Suppressor macrophage (primary cell): ENCODE data around the gene LRRIQ4.

Experiments used
- DNase-seq, 4 experiments: peaks; one replicate each; pipeline ENCODE4 v3.0.0-alpha.2; 2020 to 2022

LRRIQ4 gene

GRCh38 chr3:169809230-169809795 lies 3.4 kb upstream of the LRRIQ4 start:
- peak in 1 of 4 experiments; percentile 11 for DNase-seq

- peak in 2 of 4 experiments; percentile 17 to 34 for DNase-seq
Observed at GRCh38 chr3:169811631-169812331, 889 bp upstream of the LRRIQ4 start.

- peak in 2 of 4 experiments; percentile 4 to 10 for DNase-seq
Observed at GRCh38 chr3:169813278-169813677, 608 bp downstream of the LRRIQ4 start.

GRCh38 chr3:169813757-169814517 lies 1.3 kb downstream of the LRRIQ4 start:
- DNase-seq, result peak; percentile 30 to 69 (median 50)

GRCh38 chr3:169815590-169816150 lies 3.0 kb downstream of the LRRIQ4 start:
- no peak for DNase-seq

- DNase-seq, result peak in 1 of 4 experiments; percentile 27
Observed at GRCh38 chr3:169818316-169818715, 5.6 kb downstream of the LRRIQ4 start.

- no peak for DNase-seq
Observed at GRCh38 chr3:169822091-169822490, 9.4 kb downstream of the LRRIQ4 start.

GRCh38 chr3:169822540-169822939 lies 9.9 kb downstream of the LRRIQ4 start:
- DNase-seq, result no peak

- no peak for DNase-seq
Observed at GRCh38 chr3:169822983-169823382, 10.3 kb downstream of the LRRIQ4 start.

- no peak for DNase-seq
Observed at GRCh38 chr3:169825316-169825715, 12.6 kb downstream of the LRRIQ4 start.

GRCh38 chr3:169827712-169828111 lies 15.0 kb downstream of the LRRIQ4 start:
- peak in 3 of 4 experiments; percentile 30 to 42 (median 41) for DNase-seq

- no peak for DNase-seq
Observed at GRCh38 chr3:169835533-169835932, 22.9 kb downstream of the LRRIQ4 start.

- peak in 3 of 4 experiments; percentile 17 to 54 (median 32) for DNase-seq
Observed at GRCh38 chr3:169836078-169836941, 23.6 kb downstream of the LRRIQ4 start.

- no peak for DNase-seq
Observed at GRCh38 chr3:169836942-169837275, 24.2 kb downstream of the LRRIQ4 start.

GRCh38 chr3:169838511-169839030 lies 25.9 kb downstream of the LRRIQ4 start:
- DNase-seq, result no peak

- no peak for DNase-seq
Observed at GRCh38 chr3:169841171-169841570, 28.5 kb downstream of the LRRIQ4 start.

- DNase-seq, result peak in 3 of 4 experiments; percentile 20 to 51 (median 43)
Observed at GRCh38 chr3:169842960-169843359, 30.3 kb downstream of the LRRIQ4 start.

GRCh38 chr3:169846458-169847193 lies 34.0 kb downstream of the LRRIQ4 start:
- DNase-seq, result no peak

- no peak for DNase-seq
Observed at GRCh38 chr3:169847896-169848295, 35.2 kb downstream of the LRRIQ4 start.

GRCh38 chr3:169848741-169849140 lies 36.1 kb downstream of the LRRIQ4 start:
- no peak for DNase-seq

GRCh38 chr3:169850618-169851017 lies 37.9 kb downstream of the LRRIQ4 start:
- DNase-seq, result no peak
